Keratinocyte (primary cell): ENCODE results near the gene PLEKHM1. TPM values are rescaled to one million over a fixed set of nuclear protein-coding genes. Genes with fewer than 3 reads are reported as not detected.

ENCODE experiments used
- DNase-seq: peaks from one replicate; pipeline ENCODE4 v3.0.0-alpha.2; 2011; ENCODE audit warnings: low read depth, missing footprints, low spot score
- FAIRE-seq: peaks from 2 replicates; lab custom pipeline; 2011; peaks lifted over from hg19 to GRCh38; lab: Jason Lieb, UNC
- H2AFZ ChIP-seq: 2 replicates; pipeline ENCODE4 v1.6.0; 2012; ENCODE audit warnings: low read length, control low read depth, inconsistent platforms; ENCODE audit not compliant: control insufficient read depth
- H3K27ac ChIP-seq: 2 replicates; pipeline ENCODE4 v1.5.1; 2011; ENCODE audit warnings: low read length; ENCODE audit not compliant: control insufficient read depth, insufficient read depth
- H3K27me3 ChIP-seq: 3 replicates; pipeline ENCODE4 v1.6.0; 2011; ENCODE audit warnings: low read length; ENCODE audit not compliant: control insufficient read depth, insufficient read depth; ENCODE audit errors: extremely low read depth
- H3K36me3 ChIP-seq, 2 experiments: 2 replicates in 1 of 2; 3 replicates in 1 of 2; pipeline ENCODE4 v1.5.1; 2011; ENCODE audit warnings: low read length in 2 of 2, mild to moderate bottlenecking in 1 of 2; ENCODE audit not compliant: control insufficient read depth in 2 of 2, insufficient read depth in 2 of 2; ENCODE audit errors: extremely low read depth in 1 of 2
- H3K4me1 ChIP-seq: 3 replicates; pipeline ENCODE4 v1.5.1; 2011; ENCODE audit warnings: low read length; ENCODE audit not compliant: control insufficient read depth, insufficient read depth; ENCODE audit errors: extremely low read depth
- H3K4me2 ChIP-seq: 3 replicates; pipeline ENCODE4 v1.6.0; 2011; ENCODE audit warnings: low read depth, low read length; ENCODE audit not compliant: control insufficient read depth, insufficient read depth; ENCODE audit errors: extremely low read depth
- H3K4me3 ChIP-seq, 3 experiments: fragments of 200-600 bp in 1 of 3; sonication (generic) in 1 of 3; 2 replicates in 2 of 3; 3 replicates in 1 of 3; pipeline ENCODE4 v1.5.1; 2011 to 2016; ENCODE audit warnings: low read length in 3 of 3, mild to moderate bottlenecking in 3 of 3, control low read depth in 2 of 3, inconsistent platforms in 1 of 3, low read depth in 1 of 3, mixed read lengths in 1 of 3, mixed run types in 1 of 3, moderate library complexity in 1 of 3; ENCODE audit not compliant: control insufficient read depth in 2 of 3, insufficient read depth in 2 of 3; ENCODE audit errors: extremely low read depth in 1 of 3
- H3K79me2 ChIP-seq: 2 replicates; pipeline ENCODE4 v1.6.0; 2012; ENCODE audit warnings: low read length; ENCODE audit not compliant: control insufficient read depth, insufficient read depth
- H3K9ac ChIP-seq: 3 replicates; pipeline ENCODE4 v1.6.0; 2011; ENCODE audit warnings: low read length; ENCODE audit not compliant: control insufficient read depth, insufficient read depth; ENCODE audit errors: extremely low read depth
- H3K9me1 ChIP-seq: 3 replicates; pipeline ENCODE4 v1.6.0; 2011; ENCODE audit warnings: low read length; ENCODE audit not compliant: control insufficient read depth, insufficient read depth; ENCODE audit errors: extremely low read depth
- H3K9me3 ChIP-seq: 2 replicates; pipeline ENCODE4 v1.5.1; 2012; ENCODE audit warnings: low read depth, low read length; ENCODE audit not compliant: control insufficient read depth
- H4K20me1 ChIP-seq: 3 replicates; pipeline ENCODE4 v1.6.0; 2011; ENCODE audit warnings: low read length; ENCODE audit not compliant: control insufficient read depth, insufficient read depth; ENCODE audit errors: extremely low read depth
- CTCF ChIP-seq, 3 experiments: IDR thresholded peaks in 1 of 3; conservative IDR thresholded peaks in 1 of 3; optimal IDR thresholded peaks in 1 of 3; 2 replicates in 2 of 3; 3 replicates in 1 of 3; pipeline versions ENCODE3 to v1.5.1; 2011; ENCODE audit warnings: low read length in 3 of 3, mild to moderate bottlenecking in 3 of 3, moderate library complexity in 2 of 3, control low read depth in 1 of 3, inconsistent platforms in 1 of 3; ENCODE audit not compliant: insufficient read depth in 2 of 3; ENCODE audit errors: extremely low read depth in 1 of 3
- EZH2 ChIP-seq: IDR thresholded peaks from one replicate; pipeline ENCODE4 v1.6.1; 2012; ENCODE audit warnings: inconsistent platforms, mild to moderate bottlenecking, low read length, moderate library complexity
- dilution Hi-C: fragments of 300-500 bp; cut with MboI; formaldehyde crosslinking; loops from one replicate; pipeline ENCODE4 v1.7.0; 2020; ENCODE audit warnings: low sequenced_read_pairs; ENCODE audit not compliant: extremely low pct_ligation_motif_present
- polyA plus RNA-seq, 5 experiments: library from polyadenylated mRNA; depleted of rRNA in 3 of 5; stranded (reverse) in 3 of 5; stranded (forward) in 1 of 5; unstranded in 1 of 5; fragments of >200 nt; gene quantifications; 1 replicate in 1 of 5; 2 replicates in 3 of 5; 3 replicates in 1 of 5; pipeline versions ENCODE4 v1.2.1 to v1.2.3, GENCODE V29; 2011 to 2012; ENCODE audit warnings: missing spikeins in 2 of 5, low read depth in 1 of 5, low replicate concordance in 1 of 5

Gene PLEKHM1
- polyA plus RNA-seq, 1 donor (not counting 4 experiments of a cell fraction or from before 2014, with no cell fraction given), result 33.0 TPM

- peaks cover 2% of the 10 kb centered on the region for H4K20me1 ChIP-seq
- H3K4me1 ChIP-seq, result no peaks in the 10 kb centered on the region
- peaks cover 0 to 5% of the 10 kb centered on the region in 2 experiments for H3K36me3 ChIP-seq
- H3K4me2 ChIP-seq, result no peak overlapping the region
- TF ChIP-seq EZH2, result no peak
- no peak for TF ChIP-seq CTCF (optimal IDR thresholded peaks at IDR 0.05 in 1 of 3, IDR thresholded peaks at IDR 0.05 in 1 of 3, conservative IDR thresholded peaks at IDR 0.05 in 1 of 3; ENCODE audit: extremely low read depth in 1 of 3, insufficient read depth in 2 of 3, low read length in 3 of 3)
- no peak overlapping the region for H3K27ac ChIP-seq
- H3K9ac ChIP-seq, result no peak overlapping the region
- no peaks in the 10 kb centered on the region for H3K27me3 ChIP-seq
- no peak overlapping the region for H3K4me3 ChIP-seq
- dilution Hi-C loops, result no loop called here
- H3K79me2 ChIP-seq, result peaks cover 4% of the 10 kb centered on the region
- FAIRE-seq, result no peak
- H3K9me1 ChIP-seq, result no peaks in the 10 kb centered on the region
- H2AFZ ChIP-seq, result no peak overlapping the region
- no peak for DNase-seq
- H3K9me3 ChIP-seq, result no peaks in the 10 kb centered on the region
Observed at GRCh38 chr17:45413498-45413923, 77.0 kb downstream of the PLEKHM1 start.

GRCh38 chr17:45411348-45412105 is 79.0 kb downstream of the PLEKHM1 start:
- FAIRE-seq (no peak), DNase-seq (no peak)
- H3K36me3 ChIP-seq, result peaks cover 0 to 8% of the 10 kb centered on the region in 2 experiments
- no peaks in the 10 kb centered on the region for H3K9me1 ChIP-seq
- no peaks in the 10 kb centered on the region for H3K27me3 ChIP-seq
- dilution Hi-C loops, result no loop called here
- no peak overlapping the region for H3K4me2 ChIP-seq
- H3K27ac ChIP-seq, result no peak overlapping the region
- TF ChIP-seq CTCF (optimal IDR thresholded peaks at IDR 0.05 in 1 of 3, IDR thresholded peaks at IDR 0.05 in 1 of 3, conservative IDR thresholded peaks at IDR 0.05 in 1 of 3; ENCODE audit: extremely low read depth in 1 of 3, insufficient read depth in 2 of 3, low read length in 3 of 3) (no peak), EZH2 (no peak)
- no peaks in the 10 kb centered on the region for H3K4me1 ChIP-seq
- no peaks in the 10 kb centered on the region for H3K9me3 ChIP-seq
- no peak overlapping the region for H3K4me3 ChIP-seq
- H3K9ac ChIP-seq, result no peak overlapping the region
- peaks cover 2% of the 10 kb centered on the region for H4K20me1 ChIP-seq
- no peak overlapping the region for H2AFZ ChIP-seq
- H3K79me2 ChIP-seq, result peaks cover 3% of the 10 kb centered on the region
